ENCODE data around the gene HCRTR1. TPM values are rescaled to one million over a fixed set of nuclear protein-coding genes. Genes with fewer than 3 reads are reported as not detected.
A peak's percentile ranks its signal among the peaks of the same experiment; 100 is the strongest.

Gene HCRTR1
- total and polyA plus RNA-seq, 2 of the 8 experiments (the other 6 are each of a cell fraction or from before 2014, with no cell fraction given): 0.35 to 0.39 TPM

GRCh38 chr1:31644560-31645273, 27.2 kb downstream of the HCRTR1 start, which contains the start of gene PEF1 (continued):
- TF ChIP-seq USF2 (IDR thresholded peaks at IDR 0.05; ENCODE audit: low read length) (no peak; the same call in 1 of the 2 replicates), CEBPB (IDR thresholded peaks at IDR 0.05; ENCODE audit: low read depth, low read length) (0 out of 2 replicates have a peak, but pooled peaks have one; percentile 15), YY1 (IDR thresholded peaks at IDR 0.05; ENCODE audit: low read depth, low read length) (peak; percentile 99), SRF (IDR thresholded peaks at IDR 0.05; ENCODE audit: low read depth, low read length) (peak; percentile 85), CBX5 (IDR thresholded peaks at IDR 0.05; ENCODE audit: low read depth, low read length) (no peak), CTBP2 (IDR thresholded peaks at IDR 0.05; ENCODE audit: borderline replicate concordance, insufficient read depth, insufficient read length, low read length) (no peak), GTF2F1 (IDR thresholded peaks at IDR 0.05; ENCODE audit: borderline replicate concordance, low read depth, low read length) (0 out of 2 replicates have a peak, but pooled peaks have one; percentile 13), SP4 (IDR thresholded peaks at IDR 0.05; ENCODE audit: low read length) (0 out of 2 replicates have a peak, but pooled peaks have one; percentile 79), CBX8 (IDR thresholded peaks at IDR 0.05; ENCODE audit: borderline replicate concordance, low read depth, low read length) (no peak), CREB1 (IDR thresholded peaks at IDR 0.05) (peak; percentile 98), RFX5 (IDR thresholded peaks at IDR 0.05; ENCODE audit: borderline replicate concordance, low read depth, low read length) (no peak), TEAD4 (IDR thresholded peaks at IDR 0.05; ENCODE audit: low read depth, low read length) (no peak), SIX5 (IDR thresholded peaks at IDR 0.05; ENCODE audit: low read depth, low read length) (peak; percentile 49), EZH2 (IDR thresholded peaks at IDR 0.05; ENCODE audit: low read depth, low read length, severe bottlenecking) (no peak), BRCA1 (IDR thresholded peaks at IDR 0.05; ENCODE audit: low read depth, low read length) (peak; percentile 34; the same call in 1 of the 2 replicates), ASH2L (IDR thresholded peaks at IDR 0.05; ENCODE audit: low read length) (peak; percentile 96), SP2 (IDR thresholded peaks at IDR 0.05; ENCODE audit: low read length) (peak; percentile 74), PHF8 (conservative IDR thresholded peaks at IDR 0.05; ENCODE audit: low read depth, low read length) (peak; percentile 90), SIRT6 (IDR thresholded peaks at IDR 0.05; ENCODE audit: low read length) (no peak), RXRA (IDR thresholded peaks at IDR 0.05; ENCODE audit: insufficient read depth, low read depth, low read length) (no peak), POU5F1 (IDR thresholded peaks at IDR 0.05; ENCODE audit: low read depth, low read length) (no peak)
- TF ChIP-seq, protein P1, sequence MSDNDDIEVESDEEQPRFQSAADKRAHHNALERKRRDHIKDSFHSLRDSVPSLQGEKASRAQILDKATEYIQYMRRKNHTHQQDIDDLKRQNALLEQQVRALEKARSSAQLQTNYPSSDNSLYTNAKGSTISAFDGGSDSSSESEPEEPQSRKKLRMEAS (IDR thresholded peaks at IDR 0.05): peak; percentile 74
